ENCODE results near the gene ARSK. TPM values are rescaled to one million over a fixed set of nuclear protein-coding genes. Genes with fewer than 3 reads are reported as not detected.

Gene ARSK
- total and polyA plus RNA-seq, 2 of the 13 experiments (the other 11 are each of a cell fraction or from before 2014, with no cell fraction given): 7.9 TPM

DNA sequence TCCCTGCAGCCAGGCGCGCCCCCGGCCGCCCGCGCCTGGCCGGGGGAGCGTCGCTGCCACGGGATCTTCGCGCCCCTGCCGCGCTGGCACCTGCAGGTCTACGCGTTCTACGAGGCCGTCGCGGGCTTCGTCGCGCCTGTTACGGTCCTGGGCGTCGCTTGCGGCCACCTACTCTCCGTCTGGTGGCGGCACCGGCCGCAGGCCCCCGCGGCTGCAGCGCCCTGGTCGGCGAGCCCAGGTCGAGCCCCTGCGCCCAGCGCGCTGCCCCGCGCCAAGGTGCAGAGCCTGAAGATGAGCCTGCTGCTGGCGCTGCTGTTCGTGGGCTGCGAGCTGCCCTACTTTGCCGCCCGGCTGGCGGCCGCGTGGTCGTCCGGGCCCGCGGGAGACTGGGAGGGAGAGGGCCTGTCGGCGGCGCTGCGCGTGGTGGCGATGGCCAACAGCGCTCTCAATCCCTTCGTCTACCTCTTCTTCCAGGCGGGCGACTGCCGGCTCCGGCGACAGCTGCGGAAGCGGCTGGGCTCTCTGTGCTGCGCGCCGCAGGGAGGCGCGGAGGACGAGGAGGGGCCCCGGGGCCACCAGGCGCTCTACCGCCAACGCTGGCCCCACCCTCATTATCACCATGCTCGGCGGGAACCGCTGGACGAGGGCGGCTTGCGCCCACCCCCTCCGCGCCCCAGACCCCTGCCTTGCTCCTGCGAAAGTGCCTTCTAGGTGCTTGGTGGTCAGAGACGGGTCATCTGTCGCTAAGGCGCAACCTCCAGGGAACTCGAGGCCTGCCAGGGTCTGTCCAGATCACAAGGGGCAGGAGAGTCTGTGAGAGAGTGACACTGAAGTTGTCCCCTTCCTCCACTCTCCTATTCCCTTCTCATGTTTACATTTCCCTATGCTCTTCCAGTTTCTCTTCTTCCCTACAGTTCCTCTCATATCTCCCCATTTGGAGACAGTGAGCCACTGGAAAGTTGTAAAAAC, 66.3 kb downstream of the ARSK start (continued):
- TF ChIP-seq, protein P1, sequence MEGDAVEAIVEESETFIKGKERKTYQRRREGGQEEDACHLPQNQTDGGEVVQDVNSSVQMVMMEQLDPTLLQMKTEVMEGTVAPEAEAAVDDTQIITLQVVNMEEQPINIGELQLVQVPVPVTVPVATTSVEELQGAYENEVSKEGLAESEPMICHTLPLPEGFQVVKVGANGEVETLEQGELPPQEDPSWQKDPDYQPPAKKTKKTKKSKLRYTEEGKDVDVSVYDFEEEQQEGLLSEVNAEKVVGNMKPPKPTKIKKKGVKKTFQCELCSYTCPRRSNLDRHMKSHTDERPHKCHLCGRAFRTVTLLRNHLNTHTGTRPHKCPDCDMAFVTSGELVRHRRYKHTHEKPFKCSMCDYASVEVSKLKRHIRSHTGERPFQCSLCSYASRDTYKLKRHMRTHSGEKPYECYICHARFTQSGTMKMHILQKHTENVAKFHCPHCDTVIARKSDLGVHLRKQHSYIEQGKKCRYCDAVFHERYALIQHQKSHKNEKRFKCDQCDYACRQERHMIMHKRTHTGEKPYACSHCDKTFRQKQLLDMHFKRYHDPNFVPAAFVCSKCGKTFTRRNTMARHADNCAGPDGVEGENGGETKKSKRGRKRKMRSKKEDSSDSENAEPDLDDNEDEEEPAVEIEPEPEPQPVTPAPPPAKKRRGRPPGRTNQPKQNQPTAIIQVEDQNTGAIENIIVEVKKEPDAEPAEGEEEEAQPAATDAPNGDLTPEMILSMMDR (CRISPR knock-in tag; IDR thresholded peaks at IDR 0.05): no peak
- TF ChIP-seq, protein P2, sequence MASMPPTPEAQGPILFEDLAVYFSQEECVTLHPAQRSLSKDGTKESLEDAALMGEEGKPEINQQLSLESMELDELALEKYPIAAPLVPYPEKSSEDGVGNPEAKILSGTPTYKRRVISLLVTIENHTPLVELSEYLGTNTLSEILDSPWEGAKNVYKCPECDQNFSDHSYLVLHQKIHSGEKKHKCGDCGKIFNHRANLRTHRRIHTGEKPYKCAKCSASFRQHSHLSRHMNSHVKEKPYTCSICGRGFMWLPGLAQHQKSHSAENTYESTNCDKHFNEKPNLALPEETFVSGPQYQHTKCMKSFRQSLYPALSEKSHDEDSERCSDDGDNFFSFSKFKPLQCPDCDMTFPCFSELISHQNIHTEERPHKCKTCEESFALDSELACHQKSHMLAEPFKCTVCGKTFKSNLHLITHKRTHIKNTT (CRISPR knock-in tag; IDR thresholded peaks at IDR 0.05): no peak
- TF ChIP-seq, protein P3, sequence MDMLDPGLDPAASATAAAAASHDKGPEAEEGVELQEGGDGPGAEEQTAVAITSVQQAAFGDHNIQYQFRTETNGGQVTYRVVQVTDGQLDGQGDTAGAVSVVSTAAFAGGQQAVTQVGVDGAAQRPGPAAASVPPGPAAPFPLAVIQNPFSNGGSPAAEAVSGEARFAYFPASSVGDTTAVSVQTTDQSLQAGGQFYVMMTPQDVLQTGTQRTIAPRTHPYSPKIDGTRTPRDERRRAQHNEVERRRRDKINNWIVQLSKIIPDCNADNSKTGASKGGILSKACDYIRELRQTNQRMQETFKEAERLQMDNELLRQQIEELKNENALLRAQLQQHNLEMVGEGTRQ (IDR thresholded peaks at IDR 0.05; ENCODE audit: low read depth, low read length): no peak
- TF ChIP-seq, protein P3 (CRISPR knock-in tag; IDR thresholded peaks at IDR 0.05; ENCODE audit: borderline replicate concordance): no peak
- TF ChIP-seq BRD4 (CRISPR knock-in tag; IDR thresholded peaks at IDR 0.05): 0 out of 2 replicates have a peak, but pooled peaks have one; percentile 19
- peak; percentile 72; the same call in 1 of the 2 replicates for TF ChIP-seq ZNF788 (CRISPR knock-in tag; IDR thresholded peaks at IDR 0.05; ENCODE audit: borderline replicate concordance)
- TF ChIP-seq ZNF205 (CRISPR knock-in tag; IDR thresholded peaks at IDR 0.05): peak; percentile 64
- TF ChIP-seq, protein P4, sequence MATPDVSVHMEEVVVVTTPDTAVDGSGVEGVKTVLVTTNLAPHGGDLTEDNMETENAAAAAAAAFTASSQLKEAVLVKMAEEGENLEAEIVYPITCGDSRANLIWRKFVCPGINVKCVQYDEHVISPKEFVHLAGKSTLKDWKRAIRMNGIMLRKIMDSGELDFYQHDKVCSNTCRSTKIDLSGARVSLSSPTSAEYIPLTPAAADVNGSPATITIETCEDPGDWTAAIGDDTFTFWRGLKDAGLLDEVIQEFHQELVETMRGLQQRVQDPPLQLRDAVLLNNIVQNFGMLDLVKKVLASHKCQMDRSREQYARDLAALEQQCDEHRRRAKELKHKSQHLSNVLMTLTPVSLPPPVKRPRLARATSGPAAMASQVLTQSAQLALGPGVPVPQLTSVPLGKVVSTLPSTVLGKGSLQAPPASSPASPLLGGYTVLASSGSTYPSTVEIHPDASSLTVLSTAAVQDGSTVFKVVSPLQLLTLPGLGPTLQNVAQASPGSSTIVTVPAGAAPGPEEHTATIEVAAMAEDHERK (CRISPR knock-in tag; IDR thresholded peaks at IDR 0.05; ENCODE audit: low read depth): no peak
- no peak for TF ChIP-seq THAP11 (CRISPR knock-in tag; IDR thresholded peaks at IDR 0.05)
- TF ChIP-seq NFYC (CRISPR knock-in tag; IDR thresholded peaks at IDR 0.05): no peak
- no peak for TF ChIP-seq SMARCE1 (IDR thresholded peaks at IDR 0.05; ENCODE audit: borderline replicate concordance)
- TF ChIP-seq HNRNPL (IDR thresholded peaks at IDR 0.05; ENCODE audit: low read depth, low read length): no peak
- no peak for TF ChIP-seq ZNF569 (CRISPR knock-in tag; IDR thresholded peaks at IDR 0.05; ENCODE audit: borderline replicate concordance)
- TF ChIP-seq ZBTB8A (CRISPR knock-in tag; IDR thresholded peaks at IDR 0.05; ENCODE audit: borderline replicate concordance, low read depth): no peak
- TF ChIP-seq, protein P5, sequence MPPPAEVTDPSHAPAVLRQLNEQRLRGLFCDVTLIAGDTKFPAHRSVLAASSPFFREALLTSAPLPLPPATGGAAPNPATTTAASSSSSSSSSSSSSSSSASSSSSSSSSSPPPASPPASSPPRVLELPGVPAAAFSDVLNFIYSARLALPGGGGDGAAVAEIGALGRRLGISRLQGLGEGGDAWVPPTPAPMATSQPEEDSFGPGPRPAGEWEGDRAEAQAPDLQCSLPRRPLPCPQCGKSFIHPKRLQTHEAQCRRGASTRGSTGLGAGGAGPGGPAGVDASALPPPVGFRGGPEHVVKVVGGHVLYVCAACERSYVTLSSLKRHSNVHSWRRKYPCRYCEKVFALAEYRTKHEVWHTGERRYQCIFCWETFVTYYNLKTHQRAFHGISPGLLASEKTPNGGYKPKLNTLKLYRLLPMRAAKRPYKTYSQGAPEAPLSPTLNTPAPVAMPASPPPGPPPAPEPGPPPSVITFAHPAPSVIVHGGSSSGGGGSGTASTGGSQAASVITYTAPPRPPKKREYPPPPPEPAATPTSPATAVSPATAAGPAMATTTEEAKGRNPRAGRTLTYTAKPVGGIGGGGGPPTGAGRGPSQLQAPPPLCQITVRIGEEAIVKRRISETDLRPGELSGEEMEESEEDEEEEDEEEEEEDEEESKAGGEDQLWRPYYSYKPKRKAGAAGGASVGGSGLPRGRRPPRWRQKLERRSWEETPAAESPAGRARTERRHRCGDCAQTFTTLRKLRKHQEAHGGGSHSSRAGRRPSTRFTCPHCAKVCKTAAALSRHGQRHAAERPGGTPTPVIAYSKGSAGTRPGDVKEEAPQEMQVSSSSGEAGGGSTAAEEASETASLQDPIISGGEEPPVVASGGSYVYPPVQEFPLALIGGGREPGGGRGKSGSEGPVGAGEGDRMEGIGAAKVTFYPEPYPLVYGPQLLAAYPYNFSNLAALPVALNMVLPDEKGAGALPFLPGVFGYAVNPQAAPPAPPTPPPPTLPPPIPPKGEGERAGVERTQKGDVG (CRISPR knock-in tag; IDR thresholded peaks at IDR 0.05; ENCODE audit: borderline replicate concordance): no peak
- TF ChIP-seq ZNF180 (CRISPR knock-in tag; IDR thresholded peaks at IDR 0.05; ENCODE audit: borderline replicate concordance, low read depth): no peak
- TF ChIP-seq HOXA9 (CRISPR knock-in tag; IDR thresholded peaks at IDR 0.05; ENCODE audit: borderline replicate concordance): peak; percentile 86; the same call in 1 of the 2 replicates
- no peak for TF ChIP-seq TP53 (CRISPR knock-in tag; conservative IDR thresholded peaks at IDR 0.05)

Measured in HepG2 (cell line).